ENCODE results near the gene ZNF827. TPM values are rescaled to one million over a fixed set of nuclear protein-coding genes. Genes with fewer than 3 reads are reported as not detected.

Gene ZNF827
- total RNA-seq, 1 donor from 2014 or later, result 23.8 TPM

DNA sequence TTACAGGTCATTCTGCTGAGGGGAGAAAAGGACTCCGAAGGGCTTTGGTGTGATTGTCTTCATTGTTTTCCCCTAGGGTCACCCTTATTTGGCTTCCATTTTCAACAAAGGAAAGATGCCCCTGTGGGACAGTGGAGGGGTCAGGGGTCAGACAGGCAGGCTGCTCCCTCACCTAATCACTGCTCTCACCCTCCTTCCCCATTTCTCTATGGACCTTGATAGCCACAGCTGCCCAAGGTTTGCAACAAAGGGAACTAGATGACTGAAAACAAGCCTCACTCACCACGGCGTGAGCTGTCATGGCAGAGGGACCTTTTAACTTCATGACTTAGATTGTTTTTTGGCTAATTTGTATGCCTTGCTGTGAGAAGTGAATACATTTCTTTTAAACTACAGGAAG lies 218.0 kb downstream of the ZNF827 start:
- peaks cover 9% of the 10 kb centered on the region for H3K4me1 Mint-ChIP-seq (ENCODE audit: low read depth)
- H3K27me3 Mint-ChIP-seq (ENCODE audit: low read depth), result no peaks in the 10 kb centered on the region
- DNase-seq (ENCODE audit: low spot score), result no peak
- H3K9me3 Mint-ChIP-seq (ENCODE audit: low read depth), result no peaks in the 10 kb centered on the region
- TF ChIP-seq CTCF (IDR thresholded peaks at IDR 0.05), result no peak
- H3K4me3 Mint-ChIP-seq (ENCODE audit: unreplicated experiment), result no peak overlapping the region
- no peaks in the 10 kb centered on the region for H3K36me3 Mint-ChIP-seq (ENCODE audit: low read depth)
- no peak overlapping the region for H3K27ac Mint-ChIP-seq (ENCODE audit: unreplicated experiment)

- no peak for TF ChIP-seq CTCF (IDR thresholded peaks at IDR 0.05)
- Mint-ChIP-seq H3K27me3 (ENCODE audit: low read depth) (no peaks in the 10 kb centered on the region), H3K9me3 (ENCODE audit: low read depth) (no peaks in the 10 kb centered on the region), H3K4me1 (ENCODE audit: low read depth) (peaks cover 9% of the 10 kb centered on the region), H3K36me3 (ENCODE audit: low read depth) (no peaks in the 10 kb centered on the region), H3K4me3 (ENCODE audit: unreplicated experiment) (no peak overlapping the region), H3K27ac (ENCODE audit: unreplicated experiment) (no peak overlapping the region)
- no peak for DNase-seq (ENCODE audit: low spot score)
Measured at GRCh38 chr4:145719752-145720624, 218.6 kb downstream of the ZNF827 start.

- H3K27me3 Mint-ChIP-seq (ENCODE audit: low read depth), result no peaks in the 10 kb centered on the region
Measured at GRCh38 chr4:145716661-145717200, 221.9 kb downstream of the ZNF827 start.

DNA sequence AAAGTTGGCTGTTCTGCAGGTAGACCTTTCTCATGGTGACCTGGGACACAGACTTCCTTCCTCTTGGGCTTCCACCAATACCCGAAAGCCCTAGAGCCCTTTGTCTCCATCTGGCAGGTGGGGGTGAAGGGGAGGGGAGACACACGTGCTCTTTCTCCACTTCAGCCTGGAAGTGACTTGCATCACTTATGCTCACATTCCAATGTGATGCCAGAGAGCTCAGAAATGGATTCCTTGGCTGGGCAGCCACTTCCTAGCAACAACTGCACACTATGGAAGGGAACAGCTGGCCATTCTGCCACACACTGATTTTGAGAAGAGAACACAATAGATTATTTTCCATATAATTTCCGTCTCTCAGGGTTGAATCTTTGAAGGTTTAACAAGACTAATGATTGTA lies 222.4 kb downstream of the ZNF827 start:
- Mint-ChIP-seq H3K4me3 (ENCODE audit: unreplicated experiment) (no peak overlapping the region), H3K4me1 (ENCODE audit: low read depth) (peaks cover 5% of the 10 kb centered on the region), H3K9me3 (ENCODE audit: low read depth) (peaks cover 18% of the 10 kb centered on the region), H3K27ac (ENCODE audit: unreplicated experiment) (no peak overlapping the region), H3K36me3 (ENCODE audit: low read depth) (peaks cover 5% of the 10 kb centered on the region), H3K27me3 (ENCODE audit: low read depth) (no peaks in the 10 kb centered on the region)
- DNase-seq (ENCODE audit: low spot score), result no peak
- TF ChIP-seq CTCF (IDR thresholded peaks at IDR 0.05), result no peak

More at GRCh38 chr4:145716661-145717200, 221.9 kb downstream of the ZNF827 start:
- peaks cover 14% of the 10 kb centered on the region for H3K9me3 Mint-ChIP-seq (ENCODE audit: low read depth)
- no peak overlapping the region for H3K27ac Mint-ChIP-seq (ENCODE audit: unreplicated experiment)
- TF ChIP-seq CTCF (IDR thresholded peaks at IDR 0.05), result no peak
- no peak overlapping the region for H3K4me3 Mint-ChIP-seq (ENCODE audit: unreplicated experiment)
- H3K36me3 Mint-ChIP-seq (ENCODE audit: low read depth), result peaks cover 1% of the 10 kb centered on the region
- DNase-seq (ENCODE audit: low spot score), result no peak
- peaks cover 5% of the 10 kb centered on the region for H3K4me1 Mint-ChIP-seq (ENCODE audit: low read depth)

DNA sequence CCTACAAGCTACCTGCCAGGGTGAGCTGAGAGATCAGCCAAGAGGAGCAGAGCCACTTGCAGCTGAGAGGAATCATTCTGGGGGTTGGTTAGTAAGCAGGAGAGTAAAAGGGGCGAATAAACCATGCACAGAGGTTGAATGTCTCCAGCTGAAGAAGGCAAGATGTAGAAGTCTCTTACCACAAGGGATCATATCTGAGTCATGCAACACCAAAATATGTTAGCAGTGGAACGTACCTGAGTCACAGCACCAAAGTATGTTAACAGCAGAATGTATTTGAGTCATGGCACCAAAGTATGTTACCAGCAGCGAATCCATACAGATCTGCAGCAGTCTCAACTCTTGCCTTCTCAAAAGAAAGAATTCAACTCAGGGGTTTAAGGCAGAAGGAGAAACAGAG lies 228.8 kb downstream of the ZNF827 start:
- no peak for TF ChIP-seq CTCF (IDR thresholded peaks at IDR 0.05)
- Mint-ChIP-seq H3K27ac (ENCODE audit: unreplicated experiment) (no peak overlapping the region), H3K27me3 (ENCODE audit: low read depth) (no peaks in the 10 kb centered on the region), H3K9me3 (ENCODE audit: low read depth) (peaks cover 25% of the 10 kb centered on the region), H3K4me3 (ENCODE audit: unreplicated experiment) (no peak overlapping the region), H3K4me1 (ENCODE audit: low read depth) (peaks cover 7% of the 10 kb centered on the region), H3K36me3 (ENCODE audit: low read depth) (peaks cover 5% of the 10 kb centered on the region)
- DNase-seq (ENCODE audit: low spot score), result no peak

Data from chondrocyte (in vitro differentiated cells).